ENCODE measurements around the gene SLC36A2.
"Not testable (repeated sequence)": the region's sequence is repeated elsewhere in the genome, so short reads cannot be mapped to it uniquely, and the experiment has no call there.

The SLC36A2 gene

GRCh38 chr5:151347369-151347768 lies at the start of gene SLC36A2:
TSS of gene SLC36A2 (minus strand) at chr5:151347559. CDS start at chr5:151347460, 99 bp downstream.
- no peak for DNase-seq

DNA sequence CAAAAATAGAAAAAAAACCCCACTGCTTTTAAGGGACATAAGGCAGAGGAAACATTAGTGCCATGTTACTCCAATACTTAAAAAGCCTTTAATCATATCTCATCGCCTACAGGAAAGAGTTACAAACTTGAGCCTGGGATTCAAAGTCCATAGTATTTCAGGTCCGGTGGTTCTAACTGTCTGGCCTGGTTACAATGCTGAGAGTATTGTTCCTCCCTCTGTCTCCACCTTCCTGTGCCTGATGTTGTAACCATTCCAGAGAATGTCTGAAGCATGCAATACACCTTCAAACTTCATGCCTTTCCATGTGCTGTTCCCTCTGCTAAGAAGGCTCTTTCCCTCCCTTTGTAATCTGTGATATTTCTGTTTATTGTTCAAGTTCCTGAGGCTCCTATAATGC lies 41.6 kb upstream of the SLC36A2 start:
- DNase-seq = no peak

DNA sequence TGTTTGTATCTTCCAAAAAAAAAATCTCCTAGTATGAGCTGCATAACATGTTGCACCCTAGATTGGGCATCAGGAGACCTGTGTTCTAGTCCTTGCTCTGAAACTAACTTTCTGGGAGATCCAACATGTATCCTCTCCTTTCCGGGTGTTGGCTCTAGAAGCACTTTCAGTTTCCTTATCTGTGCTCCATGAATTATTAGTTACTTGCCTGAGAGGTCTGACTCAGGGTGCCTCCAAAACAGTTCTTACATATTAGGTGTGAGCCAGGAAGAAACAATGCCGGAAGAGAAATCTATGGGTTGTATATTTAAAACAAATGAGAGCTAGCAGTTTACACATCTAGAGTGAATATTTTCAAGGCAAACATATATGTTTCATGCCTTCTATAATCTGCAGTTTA lies 36.7 kb upstream of the SLC36A2 start:
- DNase-seq = no peak

- no peak for DNase-seq
Measured at GRCh38 chr5:151383011-151383410, 35.7 kb upstream of the SLC36A2 start.

DNA sequence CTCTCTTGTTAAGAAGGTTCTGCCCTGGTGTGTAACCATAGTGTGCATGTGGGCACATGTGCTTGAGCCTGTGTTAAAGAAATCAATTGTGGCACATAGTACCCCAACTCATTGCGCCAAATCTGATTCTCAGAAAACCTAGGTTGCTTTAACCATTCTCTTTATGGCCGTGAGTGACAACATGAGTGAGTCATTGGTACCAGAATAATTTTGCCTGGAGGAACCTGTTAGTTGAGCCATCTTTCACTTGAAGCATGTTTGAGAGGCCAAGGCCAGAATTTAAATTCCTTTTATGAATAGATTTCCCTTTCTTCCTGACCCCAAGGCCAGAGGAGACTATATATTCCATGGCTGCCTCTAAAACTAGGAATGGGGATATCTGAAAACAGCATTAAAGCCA lies 35.2 kb upstream of the SLC36A2 start:
- DNase-seq = no peak

DNA sequence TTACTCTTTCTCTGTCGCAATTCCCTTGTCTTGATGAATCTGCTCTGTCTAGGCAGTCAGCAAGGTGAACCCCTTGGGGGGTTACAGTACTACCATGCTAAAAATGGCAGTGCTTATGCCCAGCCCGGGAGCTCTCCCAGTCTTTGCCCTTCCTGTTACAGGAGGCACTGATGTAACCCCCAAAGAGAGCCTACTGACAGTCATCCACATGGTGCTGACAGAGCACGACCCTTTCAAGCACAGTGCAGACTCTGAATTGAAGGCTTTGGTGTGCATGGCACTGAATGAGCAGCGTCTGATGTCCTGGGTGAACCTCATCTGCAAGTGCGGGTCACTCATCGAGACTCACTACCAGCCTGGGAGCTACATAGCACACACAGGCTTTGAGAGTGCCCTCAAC lies 34.5 kb upstream of the SLC36A2 start:
- DNase-seq = no peak

GRCh38 chr5:151378616-151379015 lies 31.3 kb upstream of the SLC36A2 start:
- no peak for DNase-seq

DNA sequence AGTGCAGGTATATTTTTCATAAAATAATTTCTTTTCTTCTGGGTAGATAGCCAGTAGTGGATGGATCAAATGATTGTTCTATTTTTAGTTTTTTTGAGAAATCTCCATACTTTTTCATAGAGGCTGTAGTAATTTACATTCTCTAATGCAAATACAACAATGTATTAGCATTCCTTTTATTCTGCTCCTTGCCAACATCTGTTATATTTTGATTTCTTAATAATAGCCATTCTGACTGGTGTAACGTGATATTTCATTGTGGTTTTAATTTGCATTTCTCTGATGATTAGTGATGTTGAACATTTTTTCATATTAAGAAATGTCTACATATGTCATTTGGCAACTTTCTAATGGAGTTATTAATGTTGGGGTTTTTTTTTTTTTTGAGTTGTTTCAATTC lies 27.2 kb upstream of the SLC36A2 start:
- no peak for DNase-seq

- not testable (repeated sequence) for DNase-seq
Measured at GRCh38 chr5:151367038-151367437, 19.7 kb upstream of the SLC36A2 start.

GRCh38 chr5:151363673-151364072 lies 16.3 kb upstream of the SLC36A2 start:
- no peak for DNase-seq

DNA sequence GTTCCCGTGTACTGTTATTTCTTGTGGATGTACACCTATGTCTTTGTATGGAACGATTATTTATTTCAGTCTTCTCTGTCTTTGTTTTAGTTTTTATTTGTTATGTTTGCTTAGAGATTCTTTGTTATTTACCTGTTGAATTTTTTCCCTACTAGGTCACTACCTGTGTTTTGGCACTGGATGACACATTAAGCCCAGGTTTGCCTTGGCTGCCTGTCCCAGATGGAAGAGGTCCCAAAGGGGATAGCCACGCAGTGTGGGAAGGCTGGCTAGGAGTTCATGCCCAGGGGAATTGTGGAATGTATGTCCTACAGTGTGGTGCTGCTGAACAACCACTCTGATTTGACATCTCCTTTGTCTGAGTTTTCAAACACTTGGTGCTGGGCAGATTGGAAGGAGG lies 15.6 kb upstream of the SLC36A2 start:
- DNase-seq = no peak

DNA sequence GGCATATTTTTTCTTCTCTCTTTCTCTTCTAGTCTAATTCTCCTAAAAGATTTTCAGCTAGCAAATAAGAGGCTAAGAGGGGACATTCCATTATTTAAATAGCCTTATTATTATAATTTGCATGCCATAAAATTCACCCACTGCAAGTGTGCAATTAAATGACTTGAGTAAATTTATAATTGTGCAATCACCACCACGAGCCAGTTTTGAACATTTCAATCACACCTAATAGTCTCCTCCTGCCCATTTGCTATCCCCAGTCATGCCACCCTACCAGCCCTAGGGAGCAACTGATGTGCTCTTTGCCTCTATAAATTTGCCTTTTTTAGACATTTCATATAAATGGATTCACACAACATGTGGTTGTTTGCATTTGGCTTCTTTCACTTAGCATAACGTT lies 12.0 kb upstream of the SLC36A2 start:
- DNase-seq = no peak

DNA sequence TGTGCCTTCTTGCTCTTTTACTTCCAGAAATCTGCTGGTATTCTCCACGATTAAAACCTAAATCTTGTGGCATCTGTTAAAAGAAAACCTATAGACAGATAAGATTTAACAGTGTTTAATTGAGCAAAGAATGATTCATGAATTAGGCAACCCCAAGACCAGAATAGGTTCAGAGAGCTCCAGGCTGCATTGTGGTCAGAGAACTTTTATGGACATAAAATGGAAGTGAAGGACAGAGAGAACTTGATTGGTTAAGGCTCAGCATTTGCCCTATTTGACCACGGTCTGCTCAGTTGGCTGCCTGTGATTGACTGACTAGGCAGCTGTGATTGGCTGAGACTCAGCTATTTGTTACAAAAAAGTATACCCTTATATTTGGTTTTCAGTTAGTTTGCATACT lies 10.4 kb upstream of the SLC36A2 start:
- no peak for DNase-seq

DNA sequence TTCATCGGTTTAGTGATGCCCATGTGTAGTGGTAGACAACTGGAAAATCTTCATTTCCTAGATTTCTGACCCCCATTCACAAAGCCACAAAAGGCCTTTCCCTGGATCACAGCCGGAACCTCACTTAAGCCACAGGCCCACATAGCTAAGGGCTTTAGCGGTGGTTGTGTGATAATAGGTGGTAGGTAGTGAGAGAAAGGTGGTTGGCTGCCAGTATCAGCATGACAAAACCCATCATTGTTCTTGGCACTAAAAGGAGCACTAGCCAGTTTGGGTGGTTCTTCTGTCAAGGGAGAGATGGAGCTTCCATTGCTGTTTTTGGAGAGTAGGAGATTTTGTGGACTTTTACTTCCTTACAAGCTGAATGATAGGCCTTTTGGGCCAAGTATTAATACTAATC lies 9.7 kb upstream of the SLC36A2 start:
- no peak for DNase-seq

GRCh38 chr5:151351671-151352070 lies 4.3 kb upstream of the SLC36A2 start:
- DNase-seq = no peak

DNA sequence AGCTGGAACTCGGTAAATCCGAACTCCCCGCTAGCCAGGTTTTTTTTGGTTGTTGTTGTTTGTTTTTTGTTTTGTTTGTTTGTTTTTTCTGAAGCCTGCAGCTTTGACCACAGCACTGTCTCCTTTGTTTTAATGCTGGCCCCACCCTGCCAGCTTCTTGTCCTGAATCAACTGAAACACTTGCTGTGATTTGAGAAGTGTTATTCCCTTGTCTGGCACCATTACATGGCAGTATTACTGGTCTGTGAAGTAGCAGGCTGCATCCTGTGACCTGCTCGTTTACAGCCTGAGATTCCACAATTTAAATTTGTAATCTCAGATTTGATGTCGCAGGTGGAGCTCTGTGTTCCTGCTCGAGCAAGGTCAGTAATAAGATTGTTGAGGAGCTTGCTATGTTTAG lies 1.4 kb upstream of the SLC36A2 start:
- no peak for DNase-seq

DNA sequence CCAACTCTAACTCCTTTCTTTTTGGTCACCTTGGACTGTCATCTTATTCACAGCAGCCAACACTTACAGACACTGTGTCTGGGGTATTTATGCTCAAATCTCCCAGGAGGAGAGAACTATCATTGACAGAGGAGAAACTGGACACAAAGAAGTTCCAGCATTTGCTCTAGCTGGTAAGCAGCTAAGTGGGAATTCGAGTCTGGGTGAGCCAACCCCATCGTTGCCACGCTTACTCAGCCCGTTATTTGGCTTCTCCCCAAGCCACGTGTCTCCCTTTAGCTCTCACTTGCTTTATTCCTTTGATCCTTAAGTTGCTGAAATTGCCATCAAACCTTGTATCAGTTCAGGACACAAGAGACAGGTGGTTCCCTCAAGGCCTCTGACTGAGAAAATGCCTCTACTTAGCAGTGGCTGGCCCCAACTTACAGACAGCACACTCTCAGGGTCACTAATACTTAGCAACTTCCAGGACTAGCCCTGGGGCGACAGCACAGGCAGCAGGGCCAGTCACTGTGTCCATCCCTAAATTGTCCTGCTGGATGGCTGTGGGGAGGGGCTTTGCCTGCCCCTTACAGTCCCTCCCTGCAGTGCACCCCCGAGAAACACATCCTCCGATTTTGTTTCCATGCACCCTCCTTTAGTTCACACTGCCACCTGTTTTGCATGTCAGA lies 1.4 kb downstream of the SLC36A2 start:
- DNase-seq = no peak

GRCh38 chr5:151345187-151345807 lies 2.1 kb downstream of the SLC36A2 start:
- DNase-seq = no peak

DNA sequence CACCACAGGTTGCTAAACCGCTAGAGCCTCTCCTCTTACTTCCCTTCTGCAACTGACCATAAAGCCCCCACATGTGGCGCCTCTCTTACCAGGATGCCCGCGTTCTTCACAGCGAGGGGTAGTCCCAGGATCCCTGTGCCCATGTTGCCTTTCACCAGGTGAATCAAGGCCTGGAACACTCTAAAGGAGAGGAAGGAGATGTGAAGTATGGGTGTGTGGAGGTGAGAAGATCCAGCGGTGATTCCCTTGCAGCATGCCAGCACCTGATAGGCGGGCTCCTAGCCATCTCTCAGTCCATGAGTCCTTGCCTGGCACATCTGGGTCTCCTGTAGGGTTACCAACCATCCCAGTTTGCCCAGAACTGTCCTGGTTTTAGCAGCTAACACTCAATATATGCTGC lies 3.3 kb downstream of the SLC36A2 start:
- DNase-seq = no peak

DNA sequence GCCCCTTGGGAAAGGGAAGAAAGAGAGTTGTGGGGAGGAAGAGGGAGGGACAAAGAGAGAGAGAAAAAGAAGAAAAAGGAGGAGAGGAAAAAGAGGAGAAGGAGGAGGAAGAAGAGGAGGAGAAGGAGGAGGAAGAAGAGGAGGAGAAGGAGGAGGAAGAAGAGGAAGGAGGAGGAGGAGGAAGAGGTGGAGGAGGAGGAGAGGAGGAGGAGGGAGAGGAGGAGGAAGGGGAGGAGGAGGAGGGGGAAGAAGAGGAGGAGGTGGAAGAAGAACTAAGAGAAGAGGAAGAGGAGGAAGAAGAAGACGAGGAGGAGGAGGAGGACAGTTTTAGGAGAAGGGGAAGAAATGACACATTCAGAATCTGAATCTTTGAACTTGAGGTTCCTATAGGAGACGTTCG lies 7.4 kb downstream of the SLC36A2 start:
- DNase-seq = no peak

- no peak for DNase-seq
Measured at GRCh38 chr5:151338734-151339133, 8.6 kb downstream of the SLC36A2 start.

GRCh38 chr5:151332857-151333256 lies 14.5 kb downstream of the SLC36A2 start:
- DNase-seq = no peak

DNA sequence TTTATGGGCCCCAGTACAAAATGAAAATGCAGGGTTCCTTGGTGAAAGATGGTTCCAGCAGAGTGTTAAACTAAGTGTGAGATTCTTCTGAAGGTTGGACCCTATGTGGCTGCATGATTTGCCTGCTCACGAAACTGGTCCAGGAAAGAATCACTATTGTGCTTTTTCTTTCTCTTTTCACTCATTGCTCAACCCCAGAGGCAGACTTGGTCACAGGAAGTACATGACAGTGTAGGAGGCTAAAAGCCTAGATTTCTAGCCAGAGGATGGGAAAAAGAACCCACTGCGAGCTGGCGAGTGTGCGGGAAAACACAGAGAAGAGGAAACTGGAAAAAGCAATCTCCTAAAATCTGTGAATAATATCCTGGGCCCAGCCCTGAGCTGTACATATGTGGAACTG lies 18.6 kb downstream of the SLC36A2 start:
- no peak for DNase-seq

- DNase-seq = no peak
Measured at GRCh38 chr5:151327585-151327984, 19.8 kb downstream of the SLC36A2 start.

DNA sequence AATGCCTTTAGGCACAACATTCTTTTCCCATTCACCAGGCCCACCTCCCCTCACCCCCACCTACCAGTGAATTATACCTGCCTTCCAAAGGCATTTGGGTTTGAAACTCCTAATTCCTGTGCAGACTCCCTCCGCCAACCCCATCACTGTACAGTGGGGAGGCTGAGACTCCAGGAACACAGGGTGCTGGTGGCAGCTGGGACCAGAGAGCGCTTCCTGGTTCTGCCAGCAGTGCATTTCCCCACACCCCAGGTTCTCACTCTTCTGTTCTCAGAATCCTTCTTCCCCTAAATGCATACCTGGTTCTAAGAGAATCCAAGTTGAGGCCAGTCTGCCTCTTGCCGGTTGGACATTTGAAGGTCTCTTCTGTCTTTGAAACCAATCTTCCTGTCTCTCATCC lies 21.1 kb downstream of the SLC36A2 start:
- DNase-seq = no peak

All from DMS79 (cell line).